Measurements from ENCODE around the gene PLXNA1.
A peak's percentile ranks its signal among the peaks of the same experiment; 100 is the strongest.

The PLXNA1 gene

DNA sequence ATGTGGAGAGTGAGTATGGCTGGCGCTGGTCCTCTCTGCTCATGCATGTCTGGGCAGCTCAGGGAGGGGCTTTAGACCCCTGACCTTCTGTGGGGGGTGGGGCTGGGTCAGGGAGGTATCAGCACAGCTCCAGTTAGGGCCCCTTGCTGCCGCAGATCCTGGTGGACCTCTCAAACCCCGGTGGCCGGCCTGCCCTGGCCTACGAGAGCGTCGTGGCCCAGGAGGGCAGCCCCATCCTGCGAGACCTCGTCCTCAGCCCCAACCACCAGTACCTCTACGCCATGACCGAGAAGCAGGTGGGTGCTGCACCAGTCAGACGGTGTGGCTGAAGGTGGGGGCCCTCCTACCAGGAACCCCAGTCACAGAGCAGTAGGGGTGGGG is 20.2 kb downstream of the PLXNA1 start:
- DNase-seq: no peak

DNA sequence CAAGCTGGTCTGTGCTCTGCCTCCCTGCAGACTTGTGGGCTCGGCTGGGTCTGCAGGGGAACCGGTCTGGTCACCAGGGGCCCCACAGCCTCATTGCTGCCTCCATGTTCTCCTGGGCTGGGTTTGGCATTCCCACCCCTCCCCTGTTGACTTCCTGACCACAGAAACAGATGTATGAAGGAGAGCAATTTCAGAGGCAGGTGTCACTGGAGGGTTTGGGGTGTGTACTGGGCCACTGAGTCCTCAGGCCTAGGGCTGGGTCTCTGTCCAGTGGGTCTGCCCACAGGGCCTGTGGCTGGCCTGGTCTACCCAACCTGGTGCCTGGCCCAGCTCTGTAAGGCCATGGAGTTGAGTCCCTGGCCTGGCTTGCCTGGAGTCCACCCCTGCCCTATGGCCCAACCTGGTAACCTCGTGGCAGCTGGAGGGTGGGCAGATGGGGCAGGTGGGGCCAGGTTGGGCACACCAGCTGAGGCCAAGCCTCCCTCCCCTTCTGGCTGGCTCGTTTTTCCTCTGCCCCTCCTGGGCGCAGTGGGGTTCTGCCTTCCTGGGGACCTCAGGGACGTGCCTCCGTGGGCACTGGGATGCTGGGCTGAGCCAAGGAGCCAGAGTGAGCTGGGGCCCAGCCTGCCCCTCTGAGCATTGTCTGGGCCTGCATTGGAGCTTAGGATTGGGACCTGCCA is 20.8 kb downstream of the PLXNA1 start:
- DNase-seq: no peak

DNA sequence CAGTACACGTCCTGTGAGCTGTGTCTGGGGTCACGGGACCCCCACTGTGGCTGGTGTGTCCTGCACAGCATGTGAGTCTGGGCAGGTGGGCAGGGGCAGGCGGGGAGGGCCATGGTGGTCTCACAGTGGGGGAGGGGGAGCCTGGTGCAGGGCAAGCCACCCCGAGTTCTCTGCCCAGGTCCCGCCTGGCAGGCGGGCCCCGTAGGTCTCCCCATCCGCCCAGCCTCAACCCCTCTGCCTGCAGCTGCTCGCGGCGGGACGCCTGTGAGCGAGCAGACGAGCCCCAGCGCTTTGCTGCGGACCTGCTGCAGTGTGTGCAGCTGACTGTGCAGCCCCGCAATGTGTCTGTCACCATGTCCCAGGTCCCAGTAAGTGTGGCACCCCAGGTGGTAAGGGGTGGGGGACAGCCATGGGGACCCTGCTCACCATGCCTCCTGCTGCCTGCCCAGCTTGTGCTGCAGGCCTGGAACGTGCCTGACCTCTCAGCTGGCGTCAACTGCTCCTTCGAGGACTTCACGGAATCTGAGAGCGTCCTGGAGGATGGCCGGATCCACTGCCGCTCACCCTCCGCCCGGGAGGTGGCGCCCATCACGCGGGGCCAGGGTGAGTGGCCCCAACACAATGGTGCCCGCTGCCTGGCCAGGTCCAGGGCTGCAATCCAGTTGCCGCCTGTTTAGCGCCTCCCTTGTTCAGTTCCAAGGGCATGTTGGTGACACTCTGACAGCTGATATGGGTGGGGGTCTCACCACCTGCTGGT is 21.9 kb downstream of the PLXNA1 start:
- no peak for DNase-seq

DNA sequence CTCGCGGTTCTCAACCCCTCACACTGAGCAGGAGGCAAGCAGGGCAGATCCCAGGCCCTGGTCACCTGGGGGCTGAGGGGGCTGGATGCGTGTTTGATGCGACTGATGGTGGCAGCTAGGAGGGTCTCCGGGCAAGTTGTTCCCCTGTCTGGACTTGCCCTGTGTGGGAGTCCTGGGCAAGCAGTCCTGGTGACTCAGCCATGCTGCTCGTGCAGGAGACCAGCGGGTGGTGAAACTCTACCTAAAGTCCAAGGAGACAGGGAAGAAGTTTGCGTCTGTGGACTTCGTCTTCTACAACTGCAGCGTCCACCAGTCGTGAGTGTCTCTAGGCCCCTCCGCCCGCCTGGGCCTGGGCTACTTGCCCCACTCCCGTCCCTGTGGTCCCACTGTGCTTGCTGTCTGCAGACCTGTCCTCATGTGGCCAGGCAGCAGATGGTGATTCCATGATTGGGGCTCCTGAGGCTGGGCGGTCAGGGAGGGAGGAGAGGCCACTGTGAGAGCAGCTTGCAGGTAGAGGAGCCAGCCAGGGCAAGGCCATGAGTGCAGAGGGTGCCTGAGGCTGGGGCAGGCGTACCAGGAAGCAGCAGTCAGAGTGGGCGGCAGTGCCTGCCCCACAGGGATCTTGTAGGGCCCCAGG is 23.1 kb downstream of the PLXNA1 start:
- DNase-seq: no peak

GRCh38 chr3:127006781-127007436 is 24.0 kb downstream of the PLXNA1 start:
- no peak for DNase-seq

GRCh38 chr3:127008236-127008635 is 25.3 kb downstream of the PLXNA1 start:
- no peak for DNase-seq

DNA sequence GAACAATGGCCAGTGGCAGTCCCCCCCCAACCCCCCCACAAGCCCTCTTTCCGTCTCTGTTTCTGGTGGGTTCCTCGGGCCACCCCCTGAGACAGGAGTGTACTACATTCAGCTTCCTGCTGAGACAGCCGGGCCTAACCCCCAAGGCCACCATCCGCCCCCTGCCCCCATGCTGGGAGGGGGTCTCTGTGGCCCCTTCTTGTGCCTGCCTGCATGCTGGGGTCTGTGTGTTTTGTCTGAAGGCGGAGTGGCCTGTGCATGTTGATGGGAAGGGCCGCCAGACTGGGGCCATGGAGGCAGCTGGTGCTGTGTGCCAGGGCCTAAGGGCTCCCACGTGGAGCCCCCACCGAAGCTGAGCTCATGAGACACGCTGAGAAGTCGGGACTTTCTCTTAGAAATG is 26.6 kb downstream of the PLXNA1 start:
- no peak for DNase-seq

DNA sequence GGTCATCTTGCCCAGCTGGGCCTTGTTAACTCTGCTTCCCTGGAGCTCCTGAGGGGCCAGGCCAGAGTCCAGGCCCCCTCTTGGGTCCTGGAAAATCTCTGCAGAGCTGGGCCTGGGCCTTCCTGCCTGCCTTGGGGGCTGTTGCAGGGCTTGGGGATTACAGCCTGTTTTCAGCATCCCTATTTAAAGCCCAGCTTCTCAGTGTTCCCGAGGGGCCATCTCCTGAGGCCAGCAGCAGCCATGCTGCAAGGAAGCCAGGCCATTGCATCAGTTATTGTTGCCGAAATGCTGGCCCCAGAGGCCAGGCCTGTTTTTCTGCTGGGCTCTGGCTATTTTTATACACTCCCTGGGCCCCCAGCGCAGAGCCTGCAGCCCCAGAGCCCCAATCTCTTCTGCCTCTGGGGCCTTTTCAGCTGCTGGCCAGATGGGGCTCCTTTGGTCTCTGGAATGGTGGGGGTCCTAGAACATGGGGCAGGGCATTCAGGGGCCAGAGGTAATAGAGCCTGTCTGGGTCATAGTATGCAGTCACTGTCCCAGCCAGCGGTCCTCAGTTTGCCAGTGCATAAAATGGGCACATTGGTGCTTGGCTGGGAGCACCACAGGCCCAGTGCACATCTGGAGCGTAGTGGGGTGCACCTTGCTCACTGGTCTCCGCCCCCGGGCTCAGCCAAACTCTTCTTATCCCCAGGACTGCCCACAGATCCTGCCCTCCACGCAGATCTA is 28.5 kb downstream of the PLXNA1 start:
- DNase-seq: no peak

DNA sequence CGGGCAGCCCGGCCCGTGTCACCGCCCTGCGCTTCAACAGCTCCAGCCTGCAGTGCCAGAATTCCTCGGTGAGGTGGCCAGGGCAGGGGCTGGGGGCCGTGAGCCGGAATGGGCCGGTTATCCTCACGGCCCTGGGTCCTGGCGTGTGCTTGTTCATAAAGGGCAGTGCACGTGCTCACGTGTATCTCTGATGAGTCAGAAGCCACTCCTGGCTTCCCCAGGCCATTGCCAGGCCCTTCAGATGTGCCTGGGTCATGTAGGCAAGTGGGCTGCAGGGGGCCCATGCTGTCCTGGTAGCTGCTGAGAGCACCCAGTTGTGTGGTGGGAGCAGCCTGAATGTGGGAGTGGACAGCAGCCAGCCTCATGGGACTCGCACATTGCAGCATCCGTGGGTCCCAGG is 29.2 kb downstream of the PLXNA1 start:
- no peak for DNase-seq

DNA sequence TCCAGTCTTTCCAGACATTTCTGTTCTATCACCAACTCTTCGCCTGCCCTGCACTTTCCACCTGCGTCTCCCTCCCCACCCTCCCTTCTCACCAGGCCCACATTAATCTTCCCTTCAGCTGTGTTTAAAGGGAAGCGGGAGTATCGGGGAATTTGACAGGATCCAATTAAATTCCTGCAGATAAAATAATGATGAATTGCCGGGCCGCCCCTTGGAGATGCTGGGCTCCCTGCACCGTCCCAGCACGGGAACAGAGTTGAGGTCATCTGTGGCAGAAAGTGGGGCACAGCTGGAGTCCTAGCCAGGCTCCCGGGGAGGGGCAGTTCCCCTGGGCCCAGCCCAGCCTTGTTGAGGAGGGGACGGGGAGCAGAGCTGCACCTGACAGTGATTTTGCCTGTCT is 30.3 kb downstream of the PLXNA1 start:
- DNase-seq: no peak

- peak; percentile 40 for DNase-seq
These were observed 31.0 kb downstream of the PLXNA1 start for GRCh38 chr3:127013758-127014535.

DNA sequence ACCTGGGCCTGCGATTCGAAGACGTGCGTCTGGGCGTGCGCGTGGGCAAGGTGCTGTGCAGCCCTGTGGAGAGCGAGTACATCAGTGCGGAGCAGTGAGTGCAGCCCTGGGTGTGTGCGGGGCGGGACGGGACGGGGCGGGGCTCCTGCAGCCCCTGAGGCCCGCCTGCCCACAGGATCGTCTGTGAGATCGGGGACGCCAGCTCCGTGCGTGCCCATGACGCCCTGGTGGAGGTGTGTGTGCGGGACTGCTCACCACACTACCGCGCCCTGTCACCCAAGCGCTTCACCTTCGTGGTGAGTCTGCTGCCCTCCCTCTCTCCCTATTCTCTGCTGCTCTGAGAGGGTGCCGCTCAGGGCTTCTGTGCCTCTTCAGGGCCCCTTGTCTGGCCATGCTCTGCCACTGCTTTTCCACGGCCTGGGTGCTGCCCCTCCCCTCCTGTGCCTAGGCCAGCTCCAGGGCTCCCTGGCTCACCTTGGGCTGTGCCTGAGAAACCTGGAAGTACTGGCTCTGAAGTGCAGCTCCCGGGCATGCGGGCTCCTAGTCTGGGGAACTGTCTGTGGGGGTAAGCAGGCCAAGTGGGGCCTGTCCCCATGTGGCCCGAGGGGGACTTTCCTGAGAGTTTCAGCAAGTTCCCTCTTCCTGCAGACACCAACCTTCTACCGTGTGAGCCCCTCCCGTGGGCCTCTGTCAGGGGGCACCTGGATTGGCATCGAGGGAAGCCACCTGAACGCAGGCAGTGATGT is 31.8 kb downstream of the PLXNA1 start:
- DNase-seq: no peak

GRCh38 chr3:127015282-127016042 is 32.5 kb downstream of the PLXNA1 start:
- DNase-seq: no peak

DNA sequence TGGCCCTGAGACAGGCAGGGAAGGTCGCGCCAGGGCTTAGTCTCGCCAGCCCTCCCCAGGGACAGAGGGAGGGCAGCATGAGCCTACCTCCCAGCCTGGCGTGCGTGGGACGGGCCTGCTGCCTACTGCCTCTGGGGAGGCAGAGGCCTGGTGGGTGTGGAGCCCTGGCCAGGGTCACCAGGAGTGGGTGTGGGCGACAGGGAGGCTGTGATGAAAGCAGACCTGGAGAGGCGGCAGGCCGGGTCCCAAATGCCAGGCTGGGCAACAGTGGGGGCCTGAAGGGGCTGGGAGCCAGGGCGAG is 33.1 kb downstream of the PLXNA1 start:
- no peak for DNase-seq

DNA sequence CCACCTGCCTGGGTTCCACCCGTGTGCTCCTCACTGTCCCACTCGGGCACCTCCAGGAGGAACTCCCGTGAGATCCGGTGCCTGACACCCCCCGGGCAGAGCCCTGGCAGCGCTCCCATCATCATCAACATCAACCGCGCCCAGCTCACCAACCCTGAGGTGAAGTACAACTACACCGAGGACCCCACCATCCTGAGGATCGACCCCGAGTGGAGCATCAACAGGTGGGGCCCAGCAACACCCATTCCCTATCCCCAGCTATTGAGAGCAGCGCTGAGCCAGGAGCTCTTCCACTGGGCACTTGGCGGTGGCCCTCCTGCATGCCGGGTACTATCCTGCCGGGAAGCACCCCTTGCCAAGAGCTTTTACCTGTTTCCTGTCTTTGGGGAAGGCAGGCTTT is 33.5 kb downstream of the PLXNA1 start:
- DNase-seq: no peak

DNA sequence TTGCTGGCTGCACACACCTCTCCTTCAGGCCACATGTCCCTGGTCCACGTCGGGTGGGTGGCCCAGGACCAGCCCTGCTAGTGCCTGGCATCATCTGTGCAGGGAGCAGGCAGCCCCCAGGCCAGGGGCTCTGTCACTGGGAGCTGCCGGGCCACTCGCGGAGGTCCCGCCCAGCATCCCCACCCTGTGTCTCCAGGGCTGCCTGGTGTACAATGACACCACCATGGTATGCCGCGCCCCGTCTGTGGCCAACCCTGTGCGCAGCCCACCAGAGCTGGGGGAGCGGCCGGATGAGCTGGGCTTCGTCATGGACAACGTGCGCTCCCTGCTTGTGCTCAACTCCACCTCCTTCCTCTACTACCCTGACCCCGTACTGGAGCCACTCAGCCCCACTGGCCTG is 34.3 kb downstream of the PLXNA1 start:
- no peak for DNase-seq

DNA sequence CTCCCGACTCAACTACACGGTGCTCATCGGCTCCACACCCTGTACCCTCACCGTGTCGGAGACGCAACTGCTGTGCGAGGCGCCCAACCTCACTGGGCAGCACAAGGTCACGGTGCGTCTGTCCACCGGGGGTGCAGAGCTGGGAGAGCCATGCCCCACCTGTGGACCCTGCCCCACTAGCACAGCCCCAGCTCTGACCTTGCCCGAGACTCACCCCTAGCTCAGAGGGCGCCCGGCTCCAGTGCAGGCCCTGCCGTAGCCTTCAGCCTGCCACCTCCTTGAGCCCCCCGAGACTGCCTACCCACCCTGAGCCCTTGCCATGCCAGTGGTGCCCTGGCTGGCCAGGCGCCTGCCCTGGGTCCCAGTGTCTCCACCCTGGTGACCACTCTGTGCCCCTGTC is 34.9 kb downstream of the PLXNA1 start:
- DNase-seq: no peak

DNA sequence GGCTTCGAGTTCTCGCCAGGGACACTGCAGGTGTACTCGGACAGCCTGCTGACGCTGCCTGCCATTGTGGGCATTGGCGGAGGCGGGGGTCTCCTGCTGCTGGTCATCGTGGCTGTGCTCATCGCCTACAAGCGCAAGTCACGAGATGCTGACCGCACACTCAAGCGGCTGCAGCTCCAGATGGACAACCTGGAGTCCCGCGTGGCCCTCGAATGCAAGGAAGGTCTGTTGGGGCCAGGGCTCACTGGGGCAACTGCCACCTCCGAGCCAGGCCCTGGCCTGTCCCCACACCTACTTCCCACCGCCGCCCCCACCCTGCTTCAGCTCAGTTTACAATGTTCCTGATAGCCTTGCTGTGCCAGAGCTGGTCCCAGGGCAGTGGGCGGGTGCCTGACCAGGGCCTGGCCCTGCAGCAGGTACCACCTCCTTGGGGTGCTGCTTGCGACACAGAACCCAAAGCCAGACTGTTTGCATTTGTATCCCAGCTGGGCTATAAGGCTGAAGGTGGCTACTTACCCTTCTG is 35.5 kb downstream of the PLXNA1 start:
- DNase-seq: no peak

DNA sequence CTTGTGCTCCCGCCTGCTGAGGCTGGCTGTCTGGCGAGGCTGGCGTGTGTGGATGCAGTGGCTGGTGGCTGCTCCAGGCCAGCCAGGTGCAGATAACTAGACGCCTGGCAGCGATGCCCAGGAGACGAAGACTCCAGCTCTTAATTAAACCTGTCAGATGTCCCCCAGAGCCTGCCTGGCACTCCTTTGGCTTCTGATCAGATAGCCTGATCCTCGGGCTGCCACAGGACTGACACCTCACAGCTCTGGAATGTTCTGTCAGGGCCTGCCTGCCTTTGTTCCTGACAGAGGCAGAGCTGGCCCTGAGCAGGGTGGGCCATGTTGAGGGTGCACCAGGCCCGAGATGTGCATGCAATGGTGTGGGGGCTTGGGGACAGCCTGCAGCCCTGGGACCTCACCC is 36.5 kb downstream of the PLXNA1 start:
- no peak for DNase-seq

DNA sequence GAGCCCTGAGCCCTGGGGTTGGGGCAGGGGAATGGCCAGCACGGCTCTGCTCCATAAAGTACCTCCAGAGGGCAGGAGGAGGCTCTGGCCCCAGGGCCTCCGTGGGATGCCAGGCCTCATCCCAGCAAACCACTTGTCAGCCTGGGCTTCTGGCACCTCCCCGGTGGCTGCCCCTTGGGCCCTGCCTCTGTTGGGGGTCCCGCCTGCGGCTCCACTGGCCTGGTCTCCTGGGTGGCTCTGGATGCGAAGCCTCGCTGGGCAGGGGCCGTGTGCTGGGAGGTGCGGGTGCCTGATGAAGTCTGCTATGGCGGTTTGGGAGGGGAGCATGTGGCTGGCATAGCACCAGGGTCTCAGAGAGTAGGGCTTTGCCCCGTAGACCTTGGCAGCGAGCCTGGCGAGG is 37.6 kb downstream of the PLXNA1 start:
- no peak for DNase-seq

DNA sequence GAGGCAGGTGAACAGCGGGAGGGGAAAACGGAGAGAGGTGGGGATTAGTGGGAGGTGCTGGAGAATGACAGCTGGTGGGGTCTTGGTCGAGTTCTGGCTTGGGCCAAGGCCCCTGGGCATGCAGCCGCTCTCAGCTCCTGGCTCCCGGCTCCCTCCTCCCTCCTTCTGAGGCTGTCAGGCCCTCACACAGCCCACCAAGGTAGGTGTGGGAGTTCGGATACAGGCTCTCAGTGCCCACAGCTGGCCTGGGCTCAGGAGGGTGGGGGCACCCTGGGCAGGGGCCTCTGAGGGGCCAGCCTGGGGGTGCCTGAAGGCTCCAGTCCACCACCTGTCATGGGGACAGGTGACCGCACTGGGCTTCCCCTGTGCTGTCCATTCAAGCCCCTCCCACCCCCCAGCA is 39.9 kb downstream of the PLXNA1 start:
- DNase-seq: no peak

Data from inflammatory macrophage treated with lipopolysaccharide for 4 hours (primary cell).